Stimulated activated CD8-positive, alpha-beta memory T cell treated with anti-CD3 and anti-CD28 coated beads, Interleukin-7, amount 100 ng/mL, for 1 hour (primary cell): Measurements from ENCODE around the gene STXBP5L.
"Not testable (repeated sequence)": the region's sequence is repeated elsewhere in the genome, so short reads cannot be mapped to it uniquely, and the experiment has no call there.

Experiments
- DNase-seq, 2 donors: peaks; one replicate each; pipeline ENCODE4 v3.0.0-alpha.2; 2020; ENCODE audit warnings: low read depth in 2 of 2

Gene STXBP5L

DNA sequence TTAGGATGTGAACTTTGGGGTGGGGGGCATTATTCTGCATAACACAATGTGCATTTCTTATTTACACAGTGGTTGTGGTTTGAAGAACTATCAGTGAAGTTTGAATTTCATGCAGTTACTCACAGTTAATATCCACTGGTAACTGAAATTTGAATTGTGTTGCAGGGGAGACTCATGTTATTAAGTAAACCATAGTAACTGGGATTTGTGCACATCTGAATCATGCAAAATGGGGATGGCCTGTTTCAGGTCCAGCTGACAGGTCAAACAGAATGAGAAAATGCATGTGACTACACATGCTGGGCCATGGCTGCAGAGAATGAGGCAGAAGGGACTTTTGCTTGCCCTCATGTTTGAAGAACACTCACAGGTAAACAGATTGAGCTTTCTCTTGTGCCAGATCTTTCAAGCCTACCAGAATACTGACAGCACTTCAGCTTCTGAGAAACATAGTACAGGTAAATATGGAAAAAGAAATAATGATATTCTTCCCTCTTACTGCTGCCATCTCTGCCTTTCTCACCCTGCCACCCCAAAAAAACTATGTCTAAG, 522.7 kb downstream of the STXBP5L start:
- no peak for DNase-seq

DNA sequence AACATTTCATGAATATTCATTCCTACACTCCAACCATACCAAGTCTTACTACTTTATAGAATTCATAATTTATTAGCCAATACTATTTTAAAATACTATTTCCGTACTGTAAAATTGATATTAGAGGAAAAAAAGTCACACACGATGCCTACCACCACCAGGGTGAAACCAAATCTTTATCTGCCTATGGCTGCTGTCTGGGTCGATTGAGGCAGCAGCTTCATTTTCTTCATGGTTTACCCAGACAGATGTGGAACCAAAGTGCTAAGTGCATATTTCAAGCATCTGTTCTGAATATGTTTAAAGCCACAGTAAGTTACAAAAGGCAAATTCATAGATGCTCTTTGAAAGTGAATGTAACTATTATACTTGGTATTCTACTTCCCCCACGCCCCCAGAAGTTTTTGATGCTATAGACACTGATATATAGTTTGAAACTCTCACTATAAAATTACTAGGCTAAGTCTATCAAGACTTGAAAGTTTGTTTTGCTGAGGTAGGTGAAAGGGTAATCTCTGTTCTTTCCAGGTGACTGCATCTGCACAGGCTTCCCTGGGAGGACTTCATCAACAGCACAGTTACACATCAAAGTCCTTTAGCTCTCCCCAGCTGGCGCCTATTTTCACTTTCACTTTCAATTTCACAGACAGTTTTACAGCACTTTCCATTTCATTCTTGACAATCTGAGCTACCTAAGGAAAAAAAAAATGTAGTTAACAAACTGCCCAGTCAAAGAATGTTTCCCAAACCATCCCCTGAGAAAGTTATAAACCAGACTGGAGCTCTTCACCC, 523.9 kb downstream of the STXBP5L start:
- peak in 1 of 2 donors; percentile 14 for DNase-seq

DNA sequence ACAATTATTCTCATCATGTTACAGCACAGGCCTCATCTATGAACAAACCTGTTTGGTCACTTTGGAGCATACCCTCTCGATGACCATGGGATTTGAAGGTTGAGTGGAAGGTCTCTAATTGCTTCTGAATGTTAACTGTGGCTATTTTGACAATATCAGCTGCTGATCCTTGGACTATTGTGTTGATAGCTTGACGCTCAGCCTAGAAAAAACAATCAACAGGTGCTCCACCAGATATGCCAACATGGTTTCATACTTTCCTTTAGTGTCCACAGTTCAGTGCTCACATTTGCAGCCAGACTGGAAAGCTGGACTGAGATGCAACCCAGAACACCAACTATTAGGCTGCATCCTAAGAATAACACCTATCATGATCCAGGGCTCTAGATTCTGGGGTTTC, 528.1 kb downstream of the STXBP5L start:
- no peak for DNase-seq

DNA sequence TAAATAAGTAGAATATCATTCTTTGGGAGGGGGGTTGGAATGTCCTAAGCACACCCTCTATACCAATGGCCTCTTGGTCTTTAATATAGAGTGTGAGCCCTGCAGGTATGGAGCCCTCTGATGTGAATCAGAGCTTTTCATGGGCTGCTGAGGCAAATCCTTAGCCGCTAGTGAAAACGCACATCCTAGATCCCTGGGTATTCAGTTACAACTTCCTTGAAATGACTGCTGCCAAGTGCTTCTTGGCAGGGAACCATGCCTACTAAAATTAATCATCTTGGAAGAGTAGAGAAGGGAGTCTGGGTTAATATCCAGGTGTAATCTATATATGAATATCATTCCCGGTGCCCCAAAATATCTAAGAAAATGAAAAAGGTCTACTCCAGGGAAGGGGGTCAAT, 528.6 kb downstream of the STXBP5L start:
- no peak for DNase-seq

DNA sequence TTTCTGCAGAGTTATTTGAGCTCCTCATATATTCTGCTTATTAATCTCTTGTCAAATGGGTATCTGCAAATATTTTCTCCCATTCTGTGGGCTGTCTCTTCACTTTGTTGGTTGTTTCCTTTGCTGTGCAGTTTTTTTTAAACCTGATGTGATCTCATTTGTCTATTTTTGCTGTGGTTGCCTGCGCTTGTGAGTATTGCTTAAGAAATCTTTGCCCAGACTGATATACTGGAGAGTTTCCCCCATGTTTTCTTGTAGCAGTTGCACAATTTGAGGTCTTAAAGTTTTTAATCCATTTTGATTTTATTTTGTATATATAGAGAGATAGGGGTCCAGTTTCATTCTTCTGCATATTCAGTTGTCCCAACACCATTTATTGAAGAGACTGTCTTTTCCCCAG, 535.5 kb downstream of the STXBP5L start:
- no peak for DNase-seq

DNA sequence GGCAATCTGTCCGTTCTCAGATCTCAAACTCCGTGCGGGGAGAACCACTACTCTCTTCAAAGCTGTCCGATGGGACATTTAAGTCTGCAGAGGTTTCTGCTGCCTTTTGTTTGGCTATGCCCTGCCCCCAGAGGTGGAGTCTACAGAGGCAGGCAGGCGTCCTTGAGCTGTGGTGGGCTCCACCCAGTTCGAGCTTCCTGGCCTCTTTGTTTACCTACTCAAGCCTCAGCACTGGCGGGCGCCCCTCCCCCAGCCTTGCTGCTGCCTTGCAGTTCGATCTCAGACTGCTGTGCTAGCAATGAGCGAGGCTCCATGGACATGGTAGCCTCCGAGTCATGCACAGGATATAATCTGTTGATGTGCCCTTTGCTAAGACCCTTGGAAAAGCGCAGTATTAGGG, 543.7 kb downstream of the STXBP5L start:
- not testable (repeated sequence) for DNase-seq

DNA sequence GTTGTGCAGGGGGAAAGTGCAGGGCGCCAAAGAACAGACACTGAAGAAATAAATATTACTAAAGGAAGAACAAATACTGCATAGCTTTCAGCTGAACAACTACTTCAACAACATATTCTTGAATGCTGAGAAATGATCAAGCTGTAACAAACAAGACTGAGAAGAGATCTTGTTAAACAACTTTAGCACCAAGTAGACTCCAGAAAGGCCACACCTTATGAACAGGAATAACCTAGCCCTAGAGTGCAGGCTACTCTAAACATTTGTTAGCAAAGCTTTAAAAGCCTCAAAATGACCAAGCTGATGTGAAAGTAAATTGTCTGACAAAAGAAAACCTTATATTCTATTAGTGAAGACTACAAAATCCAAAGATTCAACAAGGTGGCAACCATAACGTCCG, 554.6 kb downstream of the STXBP5L start:
- no peak for DNase-seq

DNA sequence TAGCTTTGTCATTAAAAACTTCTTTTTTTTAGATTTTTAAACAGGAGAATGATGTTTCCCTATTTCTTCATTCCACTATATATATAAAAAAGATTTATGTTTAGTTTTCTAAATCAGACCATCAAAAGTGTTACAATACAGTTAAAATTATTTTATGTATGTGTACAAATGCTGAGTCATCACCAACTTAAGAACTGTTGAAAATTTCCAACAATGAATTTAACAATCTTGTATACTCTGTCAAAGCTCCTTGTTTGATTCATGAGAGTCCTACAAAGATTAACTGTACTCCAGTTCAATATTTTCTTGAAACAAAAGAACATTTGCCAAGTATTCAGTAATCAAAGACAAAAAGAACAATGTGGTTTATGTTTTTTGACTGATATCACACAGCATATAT, 555.7 kb downstream of the STXBP5L start:
- no peak for DNase-seq

DNA sequence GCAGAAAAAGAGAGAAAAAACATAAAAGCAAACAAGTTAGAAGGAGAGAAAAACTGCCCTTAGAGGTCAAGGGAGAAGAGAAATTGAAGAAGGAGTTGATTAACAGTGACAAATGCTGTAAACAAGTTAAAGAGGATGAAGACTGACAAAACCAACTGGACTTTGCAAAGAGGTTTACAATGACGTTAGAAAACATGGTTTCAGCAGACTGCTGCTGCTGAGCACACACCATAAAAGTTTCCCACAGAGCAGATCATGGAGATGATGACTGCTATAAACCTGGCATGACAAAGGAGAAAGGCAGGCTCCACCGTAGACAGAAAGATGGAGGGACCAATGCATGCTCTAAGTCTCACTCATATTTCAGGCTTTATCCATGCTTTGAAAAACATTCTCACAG, 559.1 kb downstream of the STXBP5L start:
- DNase-seq: no peak

DNA sequence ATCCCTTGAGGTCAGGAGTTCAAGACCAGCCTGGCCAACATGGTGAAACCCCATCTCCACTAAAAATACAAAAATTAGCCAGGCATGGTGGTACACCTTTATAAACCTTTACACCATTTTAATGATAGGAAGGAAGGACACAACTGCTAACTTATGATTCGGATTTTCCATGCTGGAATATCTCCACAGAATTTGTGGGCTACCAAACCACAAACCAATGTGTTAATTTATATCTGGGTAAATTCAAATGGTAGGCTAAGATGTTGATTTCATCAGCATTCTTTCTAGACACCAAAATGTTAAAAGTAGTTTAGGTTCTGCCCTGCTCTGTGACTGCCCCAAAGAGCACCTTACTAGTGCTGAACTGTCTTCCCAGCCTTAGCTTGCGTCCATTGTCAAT, 565.0 kb downstream of the STXBP5L start:
- no peak for DNase-seq
